Measurements from ENCODE around the gene MTSS2.
"Not testable (repeated sequence)": the region's sequence is repeated elsewhere in the genome, so short reads cannot be mapped to it uniquely, and the experiment has no call there.

Gene MTSS2

DNA sequence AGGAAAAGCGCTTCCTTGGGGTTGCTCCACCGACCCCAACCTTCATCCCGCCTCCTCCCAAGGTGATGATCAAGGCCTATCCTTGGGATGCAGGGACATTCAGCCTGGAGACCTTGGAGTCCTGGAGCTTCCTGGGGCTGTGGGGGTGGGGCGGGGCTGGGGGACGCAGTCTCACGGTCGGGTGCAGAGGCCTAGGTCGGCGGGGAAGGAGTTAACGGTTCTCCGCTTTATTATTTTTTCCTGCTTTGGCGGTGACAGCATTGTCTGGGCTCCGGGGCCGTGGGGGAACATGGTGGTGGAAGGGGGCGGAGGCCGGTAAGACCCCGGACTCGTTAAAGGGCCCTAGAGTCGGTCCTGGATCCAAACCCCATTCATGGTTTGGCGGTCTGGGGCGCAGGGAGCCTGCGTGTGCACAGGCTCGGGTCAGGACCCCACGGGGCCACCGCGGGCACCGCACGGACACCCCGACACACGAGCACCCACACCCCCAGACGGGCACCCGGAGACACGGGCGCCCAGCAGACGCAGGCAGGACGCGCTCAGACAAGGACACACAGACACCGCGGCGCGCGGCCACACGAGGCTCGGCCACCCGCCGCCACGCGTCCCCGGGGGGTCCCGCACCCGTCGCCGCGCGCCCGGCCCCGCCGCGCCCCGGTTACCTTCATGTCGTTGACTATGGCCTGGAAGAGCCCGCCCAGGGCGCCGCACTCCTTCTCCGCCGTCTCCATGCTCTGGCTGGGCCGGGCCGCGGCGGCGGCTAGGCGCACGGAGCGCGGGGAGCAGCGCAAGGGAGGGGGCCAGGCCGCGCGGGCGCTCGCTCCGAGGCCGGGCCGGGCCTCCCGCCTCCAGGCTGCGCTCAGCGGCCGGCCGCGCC, 554 bp downstream of the MTSS2 start:
- DNase-seq = peak; percentile 69

DNA sequence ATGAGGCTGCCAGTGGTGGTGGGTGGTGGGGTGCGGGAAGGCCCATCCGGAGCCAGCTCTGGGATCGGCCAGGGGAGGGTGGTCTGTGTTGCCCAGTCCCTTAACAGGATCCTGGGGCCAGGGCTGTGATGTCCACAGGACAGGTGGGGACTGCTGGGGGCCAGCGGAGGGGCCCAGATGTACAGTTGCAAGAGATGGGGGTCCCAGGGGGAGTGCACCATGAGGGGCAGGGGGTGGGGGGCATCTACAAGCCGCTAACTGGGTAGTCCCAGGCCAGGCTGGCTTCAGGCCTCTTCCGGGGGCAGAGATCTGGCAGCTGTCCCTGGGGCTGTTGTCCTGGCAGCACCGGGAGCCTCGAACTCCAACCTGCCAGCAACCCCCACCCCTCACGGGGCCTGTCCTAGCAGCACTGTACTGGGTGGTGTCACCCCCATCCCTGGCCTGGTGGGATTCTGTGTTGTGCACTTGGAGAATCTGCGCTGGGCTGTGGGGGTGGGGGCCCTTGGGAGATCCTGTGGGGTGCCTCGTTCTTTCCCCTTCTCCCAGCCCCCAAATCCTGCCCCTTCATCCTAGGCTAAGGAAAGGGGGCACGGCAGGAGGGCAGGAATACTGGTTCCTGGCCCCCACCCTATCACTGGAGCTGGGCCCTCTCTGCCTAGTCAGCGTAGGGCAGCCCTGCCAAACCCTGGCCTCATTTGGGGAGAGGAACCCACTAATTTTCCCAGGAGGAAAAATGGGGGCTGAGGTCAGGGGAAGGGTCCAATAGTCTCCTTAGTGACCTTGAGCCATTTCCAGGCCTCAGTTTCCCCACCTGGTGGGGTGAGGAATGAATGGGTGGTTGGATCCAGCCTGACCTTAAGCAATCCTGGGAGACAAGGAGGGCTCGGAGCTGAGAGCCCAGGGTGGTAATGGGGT, 1.4 kb downstream of the MTSS2 start:
- no peak for DNase-seq

DNA sequence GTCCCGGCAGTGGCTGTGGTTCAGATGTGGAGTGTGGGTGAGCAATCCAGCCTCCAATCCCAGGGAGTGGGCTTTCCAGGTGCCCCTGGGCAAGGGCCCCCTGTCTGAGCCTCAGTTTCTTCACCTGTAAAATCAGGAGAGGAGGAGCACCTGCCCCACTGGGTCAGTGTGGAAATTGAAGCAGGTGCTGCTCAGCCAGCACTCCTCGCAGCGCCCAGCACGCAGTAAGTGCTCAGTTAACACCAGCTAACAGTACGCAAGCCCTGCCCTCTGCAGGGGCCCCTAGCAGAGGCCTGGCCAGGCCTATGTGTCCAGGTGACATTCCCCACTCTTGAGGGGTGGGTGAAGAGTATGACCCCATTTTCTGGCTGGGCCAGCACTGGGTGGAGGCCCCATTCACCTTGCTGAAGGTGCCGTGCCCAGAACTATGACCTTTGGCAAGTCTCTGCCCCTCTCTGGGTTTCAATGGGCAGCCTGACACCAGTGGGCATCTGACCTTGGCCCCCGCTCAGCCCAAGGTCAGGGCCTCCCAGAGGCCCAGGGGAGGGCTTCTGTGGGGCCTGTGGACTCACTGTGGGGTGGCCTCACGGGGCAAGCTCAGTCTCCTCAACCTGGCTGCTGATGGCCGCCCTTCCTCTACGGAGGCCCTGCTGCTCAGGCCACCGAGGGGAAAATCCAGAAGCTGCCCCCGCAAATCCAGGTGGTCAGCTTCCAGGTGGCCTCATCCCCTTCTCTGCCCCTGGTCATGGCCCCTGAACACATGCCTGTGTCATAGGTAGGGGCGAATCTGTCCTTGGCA, 2.5 kb downstream of the MTSS2 start:
- DNase-seq = no peak

DNA sequence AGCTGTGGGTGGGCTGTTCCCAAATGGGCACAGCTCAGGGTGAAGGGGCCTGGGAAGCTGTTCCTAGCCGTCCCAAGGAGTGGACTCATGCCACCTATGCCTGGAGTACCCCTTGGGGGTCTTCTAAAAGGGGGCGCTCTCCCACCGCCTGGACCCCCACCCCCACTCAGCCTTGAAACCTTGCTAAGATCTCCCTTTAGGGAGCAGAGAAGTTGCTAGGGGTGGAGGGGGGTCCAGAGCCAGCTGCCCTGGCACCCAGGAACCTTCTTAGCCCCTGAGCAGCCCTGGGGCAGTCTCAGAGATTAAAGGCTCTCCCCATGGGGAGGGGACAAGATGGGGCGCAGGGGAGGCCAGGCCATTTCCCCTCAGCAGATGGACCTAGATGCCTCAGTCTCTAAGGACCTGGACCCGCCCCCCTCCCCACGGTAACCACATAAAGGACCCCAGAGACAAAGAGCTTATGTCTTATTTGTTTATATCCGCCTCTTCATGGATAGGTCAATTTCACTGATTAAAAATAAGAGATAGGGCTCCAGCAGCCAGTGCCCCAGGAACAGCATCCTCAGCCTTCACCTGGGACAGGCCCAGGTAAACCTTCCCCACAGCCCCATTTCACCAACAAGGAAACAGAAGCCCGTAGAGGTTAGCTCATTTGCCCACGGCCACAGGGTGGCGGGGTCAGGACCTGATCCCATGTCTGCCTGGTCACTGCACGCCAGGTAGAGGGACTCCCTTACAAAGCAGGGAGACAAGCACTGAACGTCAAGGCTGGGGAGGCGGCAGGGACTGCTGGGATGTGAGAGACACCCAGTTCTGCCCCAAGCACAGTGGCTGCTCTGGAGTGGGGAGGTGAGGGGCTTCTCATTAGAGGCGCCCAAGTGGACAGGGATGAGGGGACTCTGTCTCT, 3.4 kb downstream of the MTSS2 start:
- DNase-seq = no peak

DNA sequence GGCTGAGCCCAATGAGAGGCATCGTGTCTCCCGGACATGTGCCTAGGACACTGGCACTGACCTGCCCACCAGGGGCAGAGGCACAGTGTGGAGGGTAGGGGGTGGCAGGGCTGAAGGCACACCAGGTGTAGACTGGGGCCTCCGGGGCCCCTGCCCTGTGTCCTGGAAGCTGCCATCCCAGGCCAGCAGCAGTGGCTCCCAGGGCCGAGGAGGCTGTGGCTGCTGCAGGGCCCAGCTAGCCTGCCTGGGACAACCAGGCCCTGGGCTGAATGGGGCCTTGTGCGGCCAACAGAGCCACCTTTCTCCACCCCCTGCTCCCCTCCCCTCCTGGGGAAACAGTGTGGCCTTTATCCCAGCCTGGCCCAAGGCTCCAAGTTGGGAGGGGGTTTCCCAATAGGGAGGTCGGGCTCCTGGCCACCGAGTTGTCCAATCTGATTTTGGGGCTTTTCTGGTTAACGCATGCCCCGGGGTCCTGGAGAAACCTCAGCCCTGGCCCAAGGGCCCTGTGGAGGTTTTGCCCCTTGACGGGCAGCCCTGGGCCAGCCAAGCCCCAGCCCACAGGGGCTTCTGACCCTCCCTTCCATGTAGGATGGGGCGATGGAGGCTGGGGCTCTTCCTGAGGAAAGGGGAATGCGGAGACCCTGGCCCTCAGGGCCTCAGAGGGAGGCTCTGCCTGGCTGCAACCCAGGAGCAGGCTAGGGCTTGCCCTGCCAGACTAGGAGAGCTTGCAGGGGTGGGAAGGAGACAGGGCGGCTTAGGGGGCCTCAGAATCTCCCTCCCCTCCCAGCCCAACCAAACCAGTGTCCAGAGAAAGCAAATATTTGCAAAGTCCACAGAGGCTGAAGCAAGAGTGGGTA, 4.2 kb downstream of the MTSS2 start:
- peak; percentile 6 for DNase-seq

DNA sequence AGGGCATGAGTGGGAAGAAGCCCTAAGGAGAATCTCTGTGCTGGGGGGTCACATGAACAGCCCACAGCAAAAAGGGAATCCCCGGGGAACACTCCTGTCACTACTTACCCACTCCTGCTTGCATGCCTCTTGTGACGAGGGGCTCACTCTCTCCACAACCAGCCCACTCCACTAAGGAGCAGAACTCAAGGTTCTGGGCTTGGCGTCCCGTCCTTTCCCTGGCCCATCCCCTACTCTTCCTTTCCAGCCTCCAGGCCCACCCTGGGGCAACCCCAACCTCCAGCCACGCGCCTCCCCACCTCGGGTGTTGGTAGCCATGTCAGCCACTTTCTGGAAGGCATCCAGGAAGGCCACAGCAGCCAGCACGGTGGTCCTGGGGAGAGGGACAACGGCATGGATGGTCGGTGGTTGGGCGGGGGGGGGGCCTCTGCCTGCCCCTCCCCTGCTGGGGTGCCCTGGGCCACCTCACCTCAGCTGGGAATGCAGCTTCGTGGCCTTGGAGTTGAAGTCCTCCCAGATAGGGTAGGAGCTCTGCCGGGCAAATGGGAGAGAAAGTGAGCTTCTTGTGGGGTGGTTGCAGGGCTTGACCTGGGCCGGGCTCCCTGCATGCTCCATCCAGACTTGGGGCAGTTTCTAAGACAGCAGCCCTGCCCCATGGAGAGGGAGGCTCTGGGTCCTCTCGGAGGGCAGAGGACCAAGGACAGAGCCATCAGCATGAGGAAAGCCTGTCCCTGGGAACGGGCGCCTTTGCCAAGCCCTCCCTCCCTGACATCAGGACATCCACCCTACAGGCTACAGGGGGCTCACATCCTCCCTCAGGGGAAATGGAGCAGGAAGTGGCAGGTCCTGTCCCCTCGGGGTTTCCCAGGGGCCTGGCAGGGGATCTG, 5.1 kb downstream of the MTSS2 start:
- DNase-seq = no peak

DNA sequence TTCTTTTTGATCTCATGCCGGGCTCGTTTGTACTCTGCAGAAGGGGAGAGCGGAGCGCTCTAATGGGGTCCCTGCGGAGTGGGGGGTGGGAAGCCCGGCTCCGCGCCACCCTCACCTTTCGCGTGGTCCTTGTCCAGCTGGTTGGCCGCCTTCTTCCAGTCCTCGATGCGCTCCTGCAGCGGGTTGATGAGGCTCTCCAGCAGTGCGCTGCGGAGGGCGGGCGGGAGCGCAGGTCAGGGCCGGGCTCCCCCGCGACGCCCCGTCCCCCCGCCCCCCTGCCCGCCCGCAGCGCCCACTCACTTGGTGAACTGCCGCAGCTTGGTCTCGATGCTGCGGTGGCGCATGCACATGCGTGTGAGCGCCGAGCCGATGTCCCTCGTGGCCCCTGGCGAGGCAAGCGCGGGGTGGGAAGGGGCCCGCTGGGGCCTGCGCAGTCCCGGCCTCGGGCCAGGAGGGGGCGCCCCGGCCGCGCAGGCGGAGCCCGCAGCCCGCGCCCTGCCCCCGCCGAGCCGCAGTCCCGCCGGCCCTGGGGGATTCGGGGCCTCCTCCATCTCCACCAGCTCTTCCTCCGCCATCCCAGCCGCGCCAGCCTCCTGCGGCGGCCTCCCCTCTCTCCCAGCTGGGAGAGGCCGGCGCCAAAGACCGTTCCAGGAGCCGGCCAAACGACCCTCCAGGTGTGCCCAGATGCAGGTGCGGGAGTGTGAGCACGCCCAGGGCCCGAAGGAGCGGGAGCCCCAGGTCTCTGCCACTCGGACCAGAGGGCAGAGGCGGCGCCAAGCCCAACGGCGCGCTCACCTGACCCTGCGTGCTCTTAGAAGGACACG, 6.0 kb downstream of the MTSS2 start:
- peak; percentile 64 for DNase-seq

DNA sequence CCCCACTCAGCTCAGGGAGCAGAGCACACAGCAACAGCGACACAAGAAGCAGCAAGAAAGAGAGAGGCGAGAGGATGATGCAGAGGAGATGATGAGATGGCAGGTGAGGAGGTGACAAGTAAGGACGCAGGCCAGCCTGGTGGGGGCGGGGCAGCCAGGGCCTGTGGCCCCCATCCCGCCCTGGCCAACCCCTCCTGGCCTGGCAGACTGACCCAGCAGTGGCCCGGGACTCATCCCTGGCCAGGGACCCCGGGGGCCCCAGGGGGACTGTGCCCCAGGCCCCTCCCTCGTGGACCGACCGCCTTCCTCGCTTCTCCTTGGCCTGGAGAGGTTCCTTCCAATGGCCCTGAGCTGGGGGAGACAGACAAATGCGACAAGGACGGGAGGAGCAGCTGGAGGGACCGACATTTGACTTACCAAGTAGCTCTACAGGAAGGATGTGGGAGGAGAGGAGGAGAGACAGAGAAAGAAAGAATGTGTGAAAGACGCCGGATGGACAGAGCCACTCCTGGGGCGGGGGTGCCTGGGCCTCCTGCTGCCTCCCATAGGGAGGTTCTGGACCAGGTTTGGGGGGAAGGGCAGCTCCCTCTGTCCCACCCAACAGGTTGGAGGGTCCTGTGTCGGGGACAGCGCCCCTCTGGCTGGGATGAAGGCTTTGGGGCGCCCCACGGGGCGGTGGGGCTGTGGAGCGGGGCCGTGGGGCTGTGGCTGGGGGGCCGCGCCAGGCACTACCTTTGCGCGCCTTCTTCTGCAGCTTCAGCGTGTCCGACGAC, 6.8 kb downstream of the MTSS2 start:
- no peak for DNase-seq

DNA sequence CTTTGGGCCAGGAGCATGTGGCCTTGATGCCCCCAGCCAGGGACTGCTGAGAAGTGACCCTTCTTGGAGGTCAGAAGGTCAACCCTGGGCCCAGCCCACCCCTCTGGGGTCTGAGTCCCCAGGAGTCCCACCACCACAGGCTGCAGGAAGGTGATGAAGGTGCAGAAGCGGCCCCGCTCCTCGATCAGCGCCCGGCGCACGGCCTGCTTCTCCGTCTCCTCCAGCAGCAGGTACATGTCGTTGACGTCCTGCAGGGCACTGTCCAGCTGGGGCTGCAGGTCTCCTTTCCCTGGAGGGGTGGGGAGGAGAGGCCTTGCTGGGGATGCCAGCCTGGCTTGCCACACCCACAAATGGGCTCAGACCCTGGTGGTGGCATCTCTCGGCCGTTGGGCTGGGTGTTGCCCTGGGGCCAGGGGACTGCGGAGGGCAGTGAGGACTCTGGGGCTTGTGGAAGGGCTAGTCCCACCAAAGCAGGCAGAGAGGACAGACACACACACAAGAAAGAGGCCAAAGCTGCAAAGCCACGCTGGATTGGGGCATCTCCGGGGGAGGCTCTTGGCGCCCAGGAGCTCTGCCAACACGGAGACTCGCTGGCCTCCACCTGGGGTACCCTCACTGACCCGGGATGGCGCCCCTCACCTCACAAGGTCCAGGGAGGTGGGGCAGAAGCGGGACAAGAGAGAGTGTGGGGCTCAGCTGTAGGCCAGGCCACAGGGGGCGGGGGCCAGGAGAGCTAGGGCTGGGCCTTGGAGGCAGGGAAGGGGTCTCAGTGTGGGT, 7.5 kb downstream of the MTSS2 start:
- DNase-seq = no peak

DNA sequence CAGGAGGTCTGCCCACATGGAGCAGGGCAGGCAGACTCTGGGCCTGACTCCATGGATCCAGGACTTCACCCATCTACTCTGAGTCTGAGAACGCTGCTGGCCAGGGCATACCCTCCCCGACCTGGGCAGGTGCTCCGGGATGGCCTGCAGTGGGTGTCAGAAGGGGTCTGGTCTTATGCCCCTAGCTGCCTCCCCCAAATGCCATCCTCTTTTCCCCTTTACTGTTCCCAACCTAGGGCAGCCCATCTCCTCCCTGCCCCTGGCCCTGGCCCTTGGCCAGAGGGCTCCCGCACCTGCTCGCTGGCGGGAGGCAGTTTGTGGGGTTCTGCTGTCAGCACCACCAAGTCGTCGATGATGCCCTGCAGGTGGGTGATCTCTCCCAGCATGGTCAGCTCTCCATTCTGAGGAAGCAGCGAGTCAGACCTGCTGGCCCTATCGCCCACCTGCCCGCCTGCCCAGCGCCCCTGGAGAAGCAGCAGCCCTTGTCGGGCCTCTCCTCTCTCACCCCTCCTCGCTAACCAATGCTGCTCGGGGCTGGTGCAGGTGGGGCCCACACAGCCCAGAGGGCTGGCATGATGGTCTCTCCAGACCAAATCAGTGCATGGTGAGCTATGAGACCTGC, 8.2 kb downstream of the MTSS2 start:
- DNase-seq = no peak

DNA sequence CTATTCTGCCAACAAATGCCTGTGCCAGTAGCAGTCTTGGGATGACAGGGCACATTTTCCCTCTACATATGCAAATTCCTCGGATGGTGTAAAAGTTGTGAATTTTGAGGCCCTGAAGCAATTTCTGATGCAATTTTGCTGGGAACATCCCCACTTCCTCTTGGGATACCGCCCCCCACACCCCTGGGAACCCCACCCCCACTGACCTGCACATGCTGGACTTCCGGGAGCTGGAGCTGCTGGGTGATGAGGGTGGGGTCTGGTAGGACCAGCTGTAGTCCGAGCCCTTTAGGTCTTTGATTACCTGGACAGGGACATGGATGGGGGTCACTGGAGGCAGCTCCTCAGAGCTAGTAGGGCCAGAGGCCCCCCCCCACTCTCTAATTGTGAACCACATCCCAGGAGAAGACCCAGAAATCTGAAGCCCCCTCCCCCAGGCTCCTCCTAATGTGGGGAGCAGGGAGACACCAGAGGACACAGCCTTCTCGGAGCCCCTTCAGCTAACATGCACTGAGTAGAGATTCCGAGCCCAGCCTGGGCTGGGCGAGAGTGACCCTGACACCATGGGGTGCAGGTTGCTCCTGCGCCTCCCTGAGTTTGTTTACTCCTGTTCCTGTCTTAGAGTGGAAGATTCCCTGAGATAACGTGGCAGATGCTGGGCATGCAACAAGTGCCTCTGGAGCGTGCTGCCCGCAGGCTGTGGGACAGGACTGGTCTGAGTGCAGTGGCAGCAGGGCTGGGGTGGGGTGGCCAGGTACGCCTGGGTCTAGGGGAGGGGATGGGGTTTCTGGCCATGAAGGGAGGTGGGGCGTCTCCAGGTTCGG, 9.0 kb downstream of the MTSS2 start:
- no peak for DNase-seq

DNA sequence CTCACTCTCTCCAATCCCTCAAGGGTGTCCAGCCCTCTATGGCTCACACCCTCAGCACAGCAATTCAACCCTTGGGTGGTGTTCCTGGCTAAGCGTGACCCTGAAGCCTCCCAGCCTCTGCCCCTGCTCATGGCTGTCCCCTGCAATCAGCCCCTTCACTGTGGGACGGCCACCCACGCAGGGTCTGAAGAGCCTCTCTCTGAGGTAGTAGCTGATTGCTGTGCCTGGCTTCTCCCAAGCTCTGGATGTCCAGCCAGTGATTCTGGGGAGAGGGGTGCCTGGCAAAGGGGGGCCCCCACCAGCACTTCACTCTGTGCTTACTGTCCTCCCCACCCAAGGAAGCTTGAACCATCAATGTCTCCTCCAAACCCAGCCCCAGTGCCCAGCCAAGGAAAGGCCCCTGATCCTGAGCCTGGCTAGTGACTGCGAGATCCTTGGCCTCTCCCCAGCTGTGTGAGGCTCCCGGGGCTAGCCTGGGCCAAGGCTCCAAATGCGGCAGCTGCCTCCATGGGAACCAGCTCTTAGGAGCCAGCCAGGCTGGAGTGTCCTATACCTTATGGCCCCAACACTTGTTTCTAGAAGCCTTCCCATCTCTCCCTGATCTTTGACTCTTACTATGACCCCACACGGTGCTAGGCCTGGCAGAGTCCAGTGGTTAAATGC, 9.9 kb downstream of the MTSS2 start:
- DNase-seq = no peak

DNA sequence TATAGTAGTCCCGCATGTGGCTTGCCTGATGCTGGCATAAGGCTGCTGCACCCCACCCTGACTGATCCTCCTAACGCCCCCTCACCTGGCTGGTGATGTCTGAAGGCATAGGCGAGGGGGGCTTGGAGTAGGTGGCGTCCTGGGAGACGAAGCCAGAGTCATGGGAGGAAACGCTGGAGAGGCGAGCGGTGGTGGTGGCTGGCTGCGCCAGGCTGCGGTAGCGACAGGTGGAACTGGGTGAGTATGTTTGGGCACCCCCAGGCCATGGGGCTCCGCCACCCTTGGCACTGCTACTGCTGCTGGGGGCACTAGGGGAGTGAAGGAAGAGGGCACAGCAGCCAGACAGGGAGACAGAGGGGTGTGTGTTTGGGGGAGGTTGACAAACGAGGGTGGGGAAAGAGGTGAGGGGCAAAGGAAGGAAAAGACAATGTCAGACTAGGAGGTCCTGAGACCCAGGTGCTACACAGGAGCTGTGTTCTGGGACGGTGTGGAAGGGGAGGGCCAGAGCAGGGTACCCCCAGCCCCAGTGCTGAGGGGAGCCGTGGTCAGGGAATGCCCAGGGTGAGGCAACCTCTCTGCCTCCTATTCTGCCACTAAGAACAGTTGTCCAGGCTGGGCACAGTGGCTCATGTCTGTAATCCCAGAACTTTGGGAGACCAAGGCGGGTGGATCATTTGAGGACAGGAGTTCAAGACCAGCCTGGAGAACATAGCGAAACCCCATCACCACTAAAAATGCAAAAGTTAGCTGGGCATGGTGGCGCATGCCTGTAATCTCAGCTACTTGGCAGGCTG, 11.4 kb downstream of the MTSS2 start:
- no peak for DNase-seq

DNA sequence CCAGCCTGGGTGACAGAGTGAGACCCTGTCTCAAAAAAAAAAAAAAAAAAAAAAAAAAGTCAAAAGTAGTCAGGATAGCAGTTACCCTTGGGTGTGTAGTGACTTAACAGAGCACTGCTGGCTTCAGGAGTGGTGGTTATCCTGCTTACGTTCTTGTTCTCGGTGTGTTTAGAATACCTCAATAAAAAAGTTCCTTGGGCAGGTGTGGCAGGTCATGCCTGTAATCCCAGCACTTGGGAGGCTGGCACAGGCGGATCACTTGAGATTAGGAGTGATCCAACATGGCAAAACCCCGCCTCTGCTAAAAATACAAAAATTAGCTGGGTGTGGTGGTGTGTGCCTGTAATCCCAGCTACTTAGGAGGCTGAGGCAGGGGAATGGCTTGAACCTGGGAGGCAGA, 14.9 kb downstream of the MTSS2 start:
- not testable (repeated sequence) for DNase-seq
